Ecto neural progenitor cell (in vitro differentiated cells): Measurements from ENCODE around the gene LORICRIN.

ENCODE experiments used
- DNase-seq: peaks from one replicate; pipeline ENCODE4 v3.0.0-alpha.2; 2018; ENCODE audit warnings: low spot score

LORICRIN gene

GRCh38 chr1:153250166-153250565 lies 9.3 kb upstream of the LORICRIN start:
- DNase-seq: no peak

GRCh38 chr1:153251087-153251486 lies 8.4 kb upstream of the LORICRIN start:
- DNase-seq: no peak

GRCh38 chr1:153251562-153251961 lies 7.9 kb upstream of the LORICRIN start:
- DNase-seq: no peak

GRCh38 chr1:153251988-153252387 lies 7.5 kb upstream of the LORICRIN start:
- DNase-seq: no peak

GRCh38 chr1:153253076-153253475 lies 6.4 kb upstream of the LORICRIN start:
- DNase-seq: no peak

GRCh38 chr1:153253693-153254092 lies 5.8 kb upstream of the LORICRIN start:
- DNase-seq: no peak

GRCh38 chr1:153260585-153261280 lies 1.2 kb downstream of the LORICRIN start:
- no peak for DNase-seq

GRCh38 chr1:153261281-153262069 lies 2.0 kb downstream of the LORICRIN start:
- no peak for DNase-seq

GRCh38 chr1:153262070-153262366 lies 2.5 kb downstream of the LORICRIN start:
- DNase-seq: no peak

- DNase-seq: no peak
Observed at GRCh38 chr1:153262462-153263157, 3.1 kb downstream of the LORICRIN start.

- DNase-seq: no peak
Observed at GRCh38 chr1:153265457-153265856, 6.0 kb downstream of the LORICRIN start.

GRCh38 chr1:153271711-153272110 lies 12.2 kb downstream of the LORICRIN start:
- no peak for DNase-seq

GRCh38 chr1:153272186-153272585 lies 12.7 kb downstream of the LORICRIN start:
- DNase-seq: no peak

GRCh38 chr1:153277852-153278251 lies 18.4 kb downstream of the LORICRIN start:
- no peak for DNase-seq

- peak; percentile 55 for DNase-seq
Observed at GRCh38 chr1:153288634-153289275, 29.3 kb downstream of the LORICRIN start.

- DNase-seq: no peak
Observed at GRCh38 chr1:153291514-153291913, 32.0 kb downstream of the LORICRIN start.

- no peak for DNase-seq
Observed at GRCh38 chr1:153292185-153292584, 32.7 kb downstream of the LORICRIN start.

- no peak for DNase-seq
Observed at GRCh38 chr1:153292740-153293479, 33.4 kb downstream of the LORICRIN start.

GRCh38 chr1:153293480-153293775 lies 33.9 kb downstream of the LORICRIN start:
- DNase-seq: no peak

GRCh38 chr1:153293851-153294250 lies 34.4 kb downstream of the LORICRIN start:
- no peak for DNase-seq

GRCh38 chr1:153302308-153302707 lies 42.8 kb downstream of the LORICRIN start:
- DNase-seq: no peak

GRCh38 chr1:153305682-153306081 lies 46.2 kb downstream of the LORICRIN start:
- DNase-seq: no peak
